Stimulated activated CD8-positive, alpha-beta memory T cell treated with anti-CD3 and anti-CD28 coated beads, Interleukin-15, amount 100 ng/mL, for 48 hours (primary cell): ENCODE data around the gene INSYN2A.

Experiments used
- DNase-seq, 2 donors: peaks; one replicate each; pipeline ENCODE4 v3.0.0-alpha.2; 2020; ENCODE audit warnings: low read depth in 2 of 2

INSYN2A gene, protein sequence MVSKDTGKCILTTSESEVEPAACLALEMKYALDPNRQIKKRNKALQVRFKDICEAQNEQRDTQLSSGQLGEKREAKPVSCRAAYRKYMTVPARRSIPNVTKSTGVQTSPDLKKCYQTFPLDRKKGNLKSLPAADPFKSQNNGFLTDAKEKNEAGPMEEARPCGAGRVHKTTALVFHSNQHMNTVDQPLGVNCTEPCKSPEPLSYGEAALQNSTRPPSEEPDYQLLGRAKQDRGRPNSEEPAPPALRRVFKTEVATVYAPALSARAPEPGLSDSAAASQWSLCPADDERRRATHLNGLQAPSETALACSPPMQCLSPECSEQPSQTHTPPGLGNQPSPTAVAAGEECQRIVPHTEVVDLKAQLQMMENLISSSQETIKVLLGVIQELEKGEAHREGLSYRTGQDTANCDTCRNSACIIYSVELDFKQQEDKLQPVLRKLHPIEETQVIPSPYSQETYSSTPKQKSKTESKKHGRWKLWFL

DNA sequence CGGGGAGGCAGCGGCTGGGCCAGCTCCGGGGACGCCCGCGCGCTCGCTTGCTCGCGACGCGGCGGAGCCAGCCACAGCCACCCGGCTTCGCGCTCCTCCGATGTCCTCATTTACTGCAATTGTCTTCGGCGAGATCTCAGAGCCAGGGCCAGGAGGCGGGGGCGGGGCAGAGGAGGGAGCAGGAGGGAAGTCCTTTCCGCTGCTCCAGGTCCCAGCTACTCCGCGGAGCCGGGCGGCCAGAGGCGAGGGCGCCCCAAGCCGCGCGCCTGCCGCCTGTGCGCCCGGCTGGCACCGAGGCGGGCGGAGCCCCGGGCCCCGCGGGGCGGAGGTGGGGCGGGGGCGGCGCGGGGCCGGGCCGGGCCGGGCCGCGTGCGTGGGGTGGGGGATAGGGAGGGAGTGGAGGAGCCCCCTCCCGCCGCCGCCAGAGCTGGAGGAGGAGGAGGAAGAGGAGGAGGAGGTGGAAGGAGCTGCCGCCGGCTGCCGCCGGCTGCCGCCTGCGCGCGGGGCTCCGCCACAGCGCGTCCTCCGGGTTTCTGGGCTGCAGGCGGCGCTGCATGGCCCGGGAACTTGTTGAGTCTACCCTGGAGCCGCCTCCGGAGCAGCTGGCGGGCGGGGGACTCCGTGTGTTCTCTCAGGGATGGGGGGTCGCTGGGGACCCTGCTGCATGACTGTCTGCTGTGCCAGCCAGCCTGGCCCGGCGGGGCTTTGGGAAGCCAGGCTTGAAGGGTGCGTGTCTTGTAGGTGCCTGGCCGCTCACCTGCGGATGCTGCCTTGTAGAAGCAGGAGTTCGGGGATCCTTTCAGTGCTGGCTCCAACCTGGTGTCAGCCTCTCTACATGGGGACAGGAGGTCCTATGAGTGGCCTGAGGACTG, at the start of gene INSYN2A:
Gene INSYN2A, minus strand, starts transcription at position 310 of the 872 bp plus-strand sequence. CDS start 20,196 bp downstream, outside the sequence.
- DNase-seq: no peak

DNA sequence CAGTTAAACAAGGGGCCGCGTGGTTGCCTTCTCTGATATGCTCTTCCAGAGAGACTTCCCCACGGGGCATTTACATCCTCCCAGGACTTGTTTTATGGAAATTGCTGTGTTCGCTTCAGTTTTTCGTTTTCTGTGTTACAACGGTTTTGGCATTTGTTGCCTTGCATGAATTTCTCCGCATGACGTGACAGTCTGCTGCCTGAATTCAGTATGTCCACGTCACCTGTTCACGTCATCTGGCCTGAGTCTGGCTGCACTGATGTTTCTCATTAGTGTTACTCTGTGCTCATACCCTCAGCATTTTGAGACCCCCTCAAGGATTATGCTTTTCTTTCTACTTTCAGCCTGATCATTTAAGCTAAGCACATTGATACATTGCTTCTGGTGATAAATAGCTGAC, 49.1 kb upstream of the INSYN2A start:
- DNase-seq: no peak

DNA sequence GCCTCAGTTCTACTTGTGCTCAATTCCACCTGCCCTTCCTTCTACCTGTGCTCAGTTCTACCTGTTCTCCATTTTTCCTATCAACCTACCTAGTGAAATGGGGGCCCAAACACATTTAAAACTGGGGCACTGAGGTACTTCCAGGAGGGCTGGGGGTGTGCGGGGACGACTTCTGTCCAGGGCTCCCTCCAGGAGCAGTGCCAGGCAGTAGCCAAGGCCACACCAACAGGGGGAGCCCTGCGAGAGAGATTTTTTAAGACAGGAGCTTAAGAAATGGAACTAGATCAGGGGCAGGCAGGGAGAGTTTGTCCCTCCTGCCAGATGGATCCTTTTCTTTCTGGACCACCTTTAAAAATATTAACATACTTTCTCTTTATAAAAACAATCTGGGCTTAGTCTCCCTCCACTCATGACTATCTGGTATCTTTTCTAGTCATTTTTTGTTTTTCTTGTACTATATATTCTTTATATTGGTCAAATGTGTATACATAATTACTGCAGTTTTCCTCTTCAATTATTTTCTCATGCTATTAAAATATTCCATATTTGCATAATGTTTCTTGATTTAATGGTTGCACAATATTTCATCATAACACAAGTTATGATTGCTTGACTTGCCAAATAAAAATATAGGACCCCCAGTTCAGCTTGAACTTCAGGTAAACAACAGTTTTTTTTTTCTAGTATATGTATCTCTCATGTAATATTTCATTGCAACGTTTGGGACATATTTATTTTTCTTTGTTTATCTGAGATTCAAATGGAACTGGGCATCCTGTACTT, 47.3 kb upstream of the INSYN2A start:
- no peak for DNase-seq

DNA sequence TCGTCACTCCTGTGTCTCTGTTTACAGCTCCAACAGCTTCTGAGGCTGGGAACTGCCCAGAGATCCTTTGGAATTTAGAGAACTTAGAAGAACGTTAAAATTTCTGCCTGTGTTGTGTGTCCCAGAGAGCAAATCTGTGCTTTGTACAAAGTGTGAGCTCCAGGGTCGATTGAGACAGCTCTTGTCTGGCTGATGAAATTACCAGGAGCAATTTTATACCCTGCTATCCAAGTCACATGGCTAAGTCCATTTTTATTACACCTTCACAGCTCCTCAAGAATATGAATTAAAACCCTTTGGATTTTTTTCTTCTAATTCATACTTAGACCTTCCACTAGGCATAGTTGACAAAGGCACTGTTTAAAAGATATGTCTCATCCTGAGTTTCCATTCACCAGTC, 46.5 kb upstream of the INSYN2A start:
- DNase-seq: no peak

DNA sequence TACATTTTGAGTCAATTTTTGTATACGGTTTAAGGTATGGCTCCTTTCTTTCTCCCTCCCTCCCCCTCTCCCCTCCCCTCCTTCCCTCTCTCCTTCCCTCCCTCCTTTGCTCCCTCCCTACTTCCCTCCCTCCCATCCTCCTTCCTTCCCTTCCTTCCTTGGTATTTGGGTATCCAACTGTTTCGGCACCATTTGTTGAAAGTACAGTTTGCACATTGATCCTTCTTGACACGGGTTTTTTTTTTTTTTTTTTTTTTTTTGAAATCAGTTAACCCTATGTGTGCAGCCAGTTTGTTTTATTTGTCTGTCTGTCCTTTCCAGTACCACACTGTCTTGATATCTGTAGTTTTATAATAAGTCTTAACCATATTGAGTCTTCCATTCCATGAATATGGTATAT, 39.9 kb upstream of the INSYN2A start:
- DNase-seq: no peak

DNA sequence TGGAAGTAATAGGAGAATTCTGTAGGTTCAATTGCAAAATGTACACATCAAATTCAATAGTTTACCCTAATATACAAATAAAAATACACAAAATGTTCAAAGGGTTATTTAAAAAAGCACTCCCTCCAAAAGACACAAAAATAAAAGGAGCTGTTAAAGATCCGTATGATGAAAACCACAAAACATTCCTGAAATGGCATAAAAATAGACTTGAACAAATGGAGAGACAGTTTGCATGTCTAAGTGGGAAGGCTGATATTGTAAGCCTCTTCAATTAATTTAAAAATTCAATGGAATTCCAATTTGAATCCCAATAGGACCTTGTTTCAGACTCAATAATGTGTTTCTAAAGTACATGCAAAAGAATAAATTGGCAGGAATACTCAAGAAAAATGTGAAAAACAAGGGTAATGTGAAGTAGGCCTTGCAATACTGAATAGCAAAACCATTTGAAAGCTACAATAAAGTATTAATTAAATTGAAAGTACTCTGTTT, 38.0 kb upstream of the INSYN2A start:
- no peak for DNase-seq

DNA sequence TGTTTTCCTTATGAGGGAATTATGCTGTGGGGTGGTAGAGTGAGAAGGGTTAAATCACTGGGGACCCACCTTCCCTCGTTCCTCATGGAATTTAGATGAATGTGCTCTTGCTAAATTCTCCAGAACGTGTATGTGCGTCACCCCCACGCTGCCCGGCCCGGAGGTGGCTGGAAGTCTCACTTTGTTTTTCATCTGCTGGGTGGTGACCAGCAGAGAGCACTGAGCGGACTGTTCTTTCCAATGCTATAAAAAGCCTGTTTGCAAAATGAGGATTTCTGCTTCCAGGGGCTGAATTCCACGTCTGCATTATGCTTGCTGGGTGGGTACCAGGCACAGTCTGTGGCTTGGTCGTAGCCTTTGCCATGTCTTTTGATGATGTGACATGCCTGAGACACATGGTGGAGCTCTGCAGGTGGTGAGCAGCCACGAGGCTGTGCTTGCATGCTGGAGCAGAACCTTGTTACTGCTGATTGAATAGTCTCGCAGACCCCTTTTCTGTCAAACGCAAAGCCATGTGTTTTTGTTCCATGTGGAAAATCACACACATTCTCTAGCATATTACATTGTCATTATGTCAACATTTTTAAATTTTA, 31.9 kb upstream of the INSYN2A start:
- DNase-seq: no peak

DNA sequence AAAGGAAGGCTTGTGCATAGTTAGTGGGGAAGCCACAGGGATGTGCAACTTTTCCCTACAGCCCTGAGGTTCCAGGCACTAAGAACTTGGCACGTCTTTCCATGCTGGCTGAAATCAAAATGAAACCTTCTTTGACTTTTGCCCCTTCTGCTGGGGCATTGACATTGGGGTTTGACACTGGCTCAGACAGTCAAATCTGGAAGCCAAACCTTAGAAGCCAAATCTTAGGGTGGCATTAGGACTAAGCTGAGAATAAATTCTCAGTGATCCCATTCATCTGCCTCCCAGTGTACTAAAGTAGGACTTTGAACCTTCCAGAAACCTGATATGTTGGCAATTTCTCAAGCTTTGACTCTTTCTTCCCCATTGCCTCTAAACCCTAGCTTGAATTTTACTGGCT, 31.3 kb upstream of the INSYN2A start:
- no peak for DNase-seq

DNA sequence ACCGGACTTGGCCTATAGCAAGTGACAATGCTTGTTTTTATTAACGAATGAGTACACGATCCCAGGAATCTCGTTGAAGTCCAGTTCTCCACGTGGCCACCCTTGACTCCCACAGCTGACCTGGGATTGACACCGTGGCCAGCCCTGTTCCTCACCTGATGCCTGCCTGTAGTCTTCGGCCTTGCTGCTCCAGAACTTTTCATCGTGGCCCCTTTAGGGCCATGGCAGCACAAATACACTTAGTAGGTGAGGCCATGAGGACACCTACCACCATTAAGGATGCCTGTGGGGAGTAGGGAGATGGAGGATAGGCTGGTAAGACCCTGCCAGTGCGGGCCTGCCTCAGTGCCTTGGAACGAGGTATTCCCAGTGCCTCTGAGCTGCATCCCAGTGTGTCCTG, 30.6 kb upstream of the INSYN2A start:
- DNase-seq: no peak

DNA sequence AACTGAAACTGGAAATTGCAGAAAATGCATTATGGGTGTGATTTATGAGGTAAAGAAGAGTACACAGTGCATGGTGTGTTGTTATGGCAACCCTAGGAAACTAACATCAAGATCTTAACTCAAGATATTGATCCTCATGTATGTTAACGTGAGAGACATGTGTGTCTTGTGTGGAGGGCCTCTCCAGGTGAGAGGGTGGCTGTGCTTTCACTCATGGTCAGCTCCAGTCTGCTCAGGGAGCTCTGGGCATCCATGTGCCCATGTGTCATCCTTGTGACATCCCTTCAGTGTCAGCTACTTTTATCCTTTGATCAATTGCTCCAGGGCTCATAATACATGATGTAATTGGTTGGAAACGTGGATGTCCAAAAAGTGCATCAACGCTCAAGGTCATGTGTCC, 24.9 kb upstream of the INSYN2A start:
- DNase-seq: no peak

DNA sequence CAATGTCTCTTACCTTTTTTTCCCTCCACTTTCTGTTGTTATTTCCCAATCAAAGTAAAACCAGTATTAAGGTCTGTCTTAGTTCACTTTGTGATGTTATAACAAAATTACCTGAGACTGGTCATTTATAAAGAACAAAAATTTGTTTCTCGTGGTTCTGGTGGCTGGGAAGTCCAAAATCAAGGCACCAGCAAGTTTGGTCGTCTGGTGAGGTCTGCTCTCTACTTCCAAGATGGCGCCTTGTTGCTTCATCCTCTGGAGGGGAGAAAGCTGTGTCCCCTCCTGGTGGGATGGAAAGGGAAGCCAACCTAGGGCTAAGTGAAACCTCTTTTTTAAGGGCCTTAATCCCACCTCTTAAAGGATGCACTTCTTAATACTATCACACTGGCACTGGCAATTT, 22.3 kb upstream of the INSYN2A start:
- DNase-seq: no peak

DNA sequence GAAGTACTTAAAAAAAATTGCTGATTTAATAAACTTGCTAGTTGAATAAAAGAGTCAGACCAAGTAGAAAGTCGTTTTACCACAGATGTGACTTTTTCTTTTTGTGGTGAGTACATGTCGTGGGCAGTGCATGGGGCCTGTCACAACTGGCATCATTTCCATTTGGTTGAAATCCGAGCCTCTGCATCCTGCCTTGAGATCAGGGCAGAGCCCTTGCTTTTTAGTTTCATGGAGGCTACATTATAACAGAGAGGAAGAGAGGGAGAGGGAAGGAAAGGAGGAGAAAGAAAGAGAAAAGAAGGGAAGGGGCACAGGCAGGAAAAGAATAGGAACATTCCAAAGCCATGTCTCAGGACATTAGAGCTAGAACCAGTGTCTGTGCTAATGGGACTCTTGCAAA, 20.4 kb upstream of the INSYN2A start:
- DNase-seq: no peak

DNA sequence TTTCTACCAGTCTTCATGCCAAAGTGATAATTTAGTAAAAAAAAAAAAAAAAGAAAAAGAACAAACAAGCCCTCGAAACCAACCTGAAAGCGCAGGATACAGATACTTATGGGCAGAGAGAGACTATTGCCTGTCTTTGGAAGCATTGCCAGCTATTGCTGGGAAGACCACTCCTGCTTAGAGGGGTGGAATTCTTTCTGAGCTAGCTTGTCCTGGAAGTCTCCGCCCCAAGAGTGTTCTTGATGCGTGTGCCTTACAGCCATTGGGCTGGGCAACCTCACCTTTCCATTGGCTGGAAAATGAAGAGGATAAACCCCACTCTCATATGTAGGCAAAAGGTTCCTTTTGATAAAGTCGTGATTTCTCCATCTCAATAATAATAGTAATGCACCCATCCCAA, 19.9 kb upstream of the INSYN2A start:
- no peak for DNase-seq

DNA sequence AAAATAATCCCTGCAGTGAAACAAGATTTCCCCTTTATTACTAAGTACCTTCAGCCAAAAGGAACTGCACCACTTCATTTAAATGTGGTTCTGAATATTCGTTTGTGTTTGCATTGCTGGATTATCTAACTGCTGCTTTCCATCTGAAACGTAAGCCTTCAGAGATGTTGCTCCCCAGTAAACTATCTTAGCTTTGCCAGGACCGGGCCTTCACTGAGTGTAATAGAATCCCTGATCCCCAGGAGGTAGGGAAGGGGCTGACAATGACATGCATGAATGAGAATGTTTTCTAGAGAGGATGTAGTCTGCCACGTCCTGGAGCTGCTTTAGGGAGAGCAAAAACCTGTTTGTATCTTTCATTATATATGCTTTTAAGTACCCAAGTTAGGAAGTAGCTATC, 19.5 kb upstream of the INSYN2A start:
- DNase-seq: no peak

DNA sequence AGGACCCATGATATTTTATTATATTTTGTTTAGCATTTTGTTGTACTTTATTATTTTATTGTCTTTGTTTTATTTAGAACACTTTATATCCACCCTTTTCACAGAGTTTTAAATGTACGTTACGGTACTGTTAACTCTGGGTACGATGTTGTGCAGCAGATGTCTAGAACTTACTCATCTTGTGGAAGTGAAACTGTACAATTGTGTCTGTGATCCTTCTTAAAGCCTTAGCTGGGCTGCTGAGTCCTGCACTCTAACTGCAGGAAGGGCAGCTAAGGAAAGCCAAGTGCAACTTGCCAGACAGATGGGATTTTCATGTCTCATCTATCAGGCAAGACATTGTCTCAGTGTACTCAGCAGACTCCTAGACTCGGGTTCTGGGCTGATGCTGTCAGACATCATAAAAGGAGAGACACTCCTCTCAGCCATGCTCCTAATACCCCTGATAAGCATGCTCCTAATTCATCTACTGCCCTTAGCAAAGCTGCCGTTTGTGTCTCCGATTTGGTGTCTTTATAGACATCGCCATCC, 14.6 kb upstream of the INSYN2A start:
- no peak for DNase-seq

DNA sequence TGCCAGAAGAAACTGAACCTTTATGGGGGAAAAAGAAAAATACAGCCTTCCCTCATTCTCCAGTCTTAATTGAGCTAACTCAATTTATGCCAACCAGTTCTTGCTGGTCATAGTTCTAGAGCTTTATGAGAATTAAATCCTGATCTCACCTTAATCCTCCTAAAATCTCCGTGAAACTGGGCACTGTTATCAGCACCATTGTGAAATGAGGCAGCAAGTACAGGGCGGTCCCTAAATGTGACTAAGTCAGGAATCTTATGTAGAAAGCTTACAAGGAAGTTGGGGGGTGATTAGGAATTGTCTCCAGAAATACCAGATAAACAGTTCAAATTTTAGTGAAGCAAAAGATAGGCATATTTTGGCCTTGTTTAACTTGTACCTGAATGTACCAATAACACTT, 10.7 kb upstream of the INSYN2A start:
- DNase-seq: no peak

DNA sequence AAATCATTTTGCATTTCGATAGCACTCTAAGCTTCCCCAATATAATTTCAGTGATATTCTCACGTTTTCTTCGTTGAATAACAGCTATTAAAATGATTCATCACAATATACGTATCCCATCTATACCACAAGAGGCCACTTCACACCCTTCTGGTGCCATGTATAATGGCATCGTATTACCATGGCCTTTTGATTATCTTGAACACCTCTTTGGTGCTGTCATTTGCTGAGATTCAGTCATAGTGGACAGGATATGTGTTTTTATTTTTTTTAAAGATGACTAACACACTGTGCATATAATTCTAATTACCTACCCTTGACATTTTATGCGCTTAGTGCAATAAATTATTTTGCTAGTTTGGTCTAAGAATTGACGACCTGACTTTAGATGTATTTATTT, 6.7 kb upstream of the INSYN2A start:
- no peak for DNase-seq

DNA sequence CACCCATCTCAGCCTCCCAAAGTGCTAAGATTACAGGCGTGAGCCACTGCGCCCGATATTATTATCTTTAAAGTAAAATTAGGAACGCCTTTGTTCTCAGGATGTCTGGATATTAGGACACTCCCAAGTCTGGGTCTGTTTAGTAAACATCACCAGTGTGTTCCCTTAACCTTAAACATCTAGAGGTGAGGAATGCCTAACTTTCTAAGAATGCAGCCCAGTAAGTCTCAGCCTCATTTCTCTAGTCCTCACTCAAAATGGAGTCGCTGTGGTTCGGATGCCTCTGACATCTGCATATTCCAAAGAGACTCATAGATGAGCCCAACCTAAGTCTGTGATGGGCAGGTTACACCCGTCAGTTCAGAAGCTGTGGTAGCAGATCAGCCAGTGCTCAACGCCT, 4.3 kb upstream of the INSYN2A start:
- DNase-seq: no peak

DNA sequence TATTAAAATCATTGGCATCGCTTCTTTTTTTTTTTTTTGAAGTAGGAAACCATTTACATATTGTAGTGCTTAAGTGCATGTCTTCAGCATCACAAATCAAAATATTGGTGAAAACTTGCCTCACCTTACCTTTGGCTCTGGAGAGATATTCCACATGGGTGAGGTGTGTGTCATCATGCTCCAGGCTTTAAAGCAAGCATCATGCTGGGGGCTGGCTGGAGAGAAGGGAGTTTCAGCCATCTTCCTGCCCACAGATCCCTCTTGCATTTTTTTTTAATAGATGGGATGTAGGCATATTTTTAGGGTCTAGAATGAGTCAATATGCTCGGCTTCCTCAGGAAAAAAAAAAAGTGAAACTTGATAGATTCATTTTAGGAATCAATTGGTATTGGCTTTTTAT, 2.3 kb upstream of the INSYN2A start:
- no peak for DNase-seq

DNA sequence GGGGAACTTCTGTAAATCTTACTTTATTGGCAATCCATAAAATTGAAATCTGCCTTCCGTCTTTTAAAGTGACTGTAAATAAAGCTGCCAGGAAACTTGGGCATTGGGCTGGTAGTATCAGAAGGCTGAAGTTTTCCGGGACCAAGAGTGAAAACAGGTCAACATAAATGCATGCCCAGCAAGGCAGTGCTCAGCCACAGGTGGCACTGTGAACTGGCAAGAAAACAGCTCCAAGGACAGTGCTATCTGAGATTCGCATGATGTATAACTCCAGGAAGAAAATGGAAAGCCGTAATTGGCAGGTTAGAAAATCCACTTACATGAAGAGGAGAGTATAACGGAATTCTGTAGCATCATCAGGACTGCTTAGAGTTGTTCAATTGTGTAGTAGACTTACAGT, 1.9 kb upstream of the INSYN2A start:
- DNase-seq: no peak

DNA sequence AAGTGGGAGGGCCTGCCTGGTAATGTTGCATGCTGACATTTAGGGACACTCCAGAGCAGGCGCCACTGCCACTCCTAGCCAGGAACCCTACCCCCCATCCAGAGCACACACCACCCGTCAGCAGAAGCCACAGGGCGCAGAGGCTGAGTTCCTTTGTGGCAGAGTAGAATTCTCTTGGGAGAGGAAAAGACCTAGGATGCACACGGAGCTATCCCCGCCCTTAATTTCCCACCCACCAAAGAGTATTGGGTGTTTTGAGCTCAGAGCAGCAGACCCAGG, 702 bp upstream of the INSYN2A start:
- no peak for DNase-seq
